A673 (cell line): ENCODE measurements around the gene UTS2R.

Experiments used
- EZH2 ChIP-seq: fragments of 200-600 bp; sonication (generic); IDR thresholded peaks from 2 replicates; pipeline ENCODE4 v1.6.1; 2017; ENCODE audit warnings: borderline replicate concordance, low read depth, mild to moderate bottlenecking, mixed read lengths, antibody characterized with exemption, low read length; ENCODE audit not compliant: poor library complexity, severe bottlenecking
- TF ChIP-seq, protein P1 (sequence below): fragments of 300-800, 200-600 bp; sonication (generic); conservative IDR thresholded peaks from 2 replicates; pipeline ENCODE4 v1.5.1; 2017; ENCODE audit warnings: low read depth, mild to moderate bottlenecking, antibody characterized with exemption, low read length, moderate library complexity, mixed read lengths

DNA sequence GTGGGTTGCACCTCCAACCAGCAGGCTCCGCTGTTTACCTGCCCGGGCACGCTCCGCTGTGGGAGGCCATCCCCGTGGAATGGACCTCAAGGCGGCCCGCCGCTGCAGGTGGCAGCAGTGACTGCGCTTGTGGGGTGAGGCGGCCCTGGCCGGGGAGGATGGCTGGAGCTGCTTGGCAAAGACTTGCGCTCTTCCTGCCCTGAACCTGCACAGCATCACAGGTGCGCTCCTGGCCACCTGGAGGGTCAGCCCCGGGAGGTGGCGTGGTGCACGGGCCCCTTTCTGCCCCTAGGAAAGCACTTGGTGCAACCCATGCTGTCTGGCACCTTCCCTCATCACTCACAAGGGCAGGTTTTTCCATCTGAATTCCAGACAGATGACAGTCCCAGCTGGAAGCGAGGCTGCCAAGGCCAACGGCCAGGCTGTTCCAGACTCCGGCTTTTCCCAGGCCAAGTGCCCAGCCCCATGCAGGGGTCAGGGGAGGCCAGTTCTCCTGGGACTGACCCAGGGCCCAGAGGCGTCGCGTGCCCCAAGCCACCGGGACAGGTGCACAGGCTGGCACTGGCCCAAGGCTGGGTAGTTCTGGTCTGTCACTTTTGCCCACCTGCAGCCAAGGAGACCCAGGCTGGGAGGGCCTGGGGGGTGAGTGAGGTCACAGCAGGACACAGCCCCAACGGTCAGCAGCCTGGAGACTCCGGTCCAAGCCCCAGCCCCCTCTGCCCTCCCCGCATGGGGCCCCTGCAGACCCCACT, 13.3 kb downstream of the UTS2R start:
- TF ChIP-seq, protein P1, sequence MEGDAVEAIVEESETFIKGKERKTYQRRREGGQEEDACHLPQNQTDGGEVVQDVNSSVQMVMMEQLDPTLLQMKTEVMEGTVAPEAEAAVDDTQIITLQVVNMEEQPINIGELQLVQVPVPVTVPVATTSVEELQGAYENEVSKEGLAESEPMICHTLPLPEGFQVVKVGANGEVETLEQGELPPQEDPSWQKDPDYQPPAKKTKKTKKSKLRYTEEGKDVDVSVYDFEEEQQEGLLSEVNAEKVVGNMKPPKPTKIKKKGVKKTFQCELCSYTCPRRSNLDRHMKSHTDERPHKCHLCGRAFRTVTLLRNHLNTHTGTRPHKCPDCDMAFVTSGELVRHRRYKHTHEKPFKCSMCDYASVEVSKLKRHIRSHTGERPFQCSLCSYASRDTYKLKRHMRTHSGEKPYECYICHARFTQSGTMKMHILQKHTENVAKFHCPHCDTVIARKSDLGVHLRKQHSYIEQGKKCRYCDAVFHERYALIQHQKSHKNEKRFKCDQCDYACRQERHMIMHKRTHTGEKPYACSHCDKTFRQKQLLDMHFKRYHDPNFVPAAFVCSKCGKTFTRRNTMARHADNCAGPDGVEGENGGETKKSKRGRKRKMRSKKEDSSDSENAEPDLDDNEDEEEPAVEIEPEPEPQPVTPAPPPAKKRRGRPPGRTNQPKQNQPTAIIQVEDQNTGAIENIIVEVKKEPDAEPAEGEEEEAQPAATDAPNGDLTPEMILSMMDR: no peak
- TF ChIP-seq EZH2: no peak
